Daoy (cell line): ENCODE data around the gene SWAP70. TPM values are rescaled to one million over a fixed set of nuclear protein-coding genes. Genes with fewer than 3 reads are reported as not detected.
A peak's percentile ranks its signal among the peaks of the same experiment; 100 is the strongest.

Experiments used
- DNase-seq: peaks from one replicate; pipeline ENCODE4 v3.0.0-alpha.2; 2015; ENCODE audit warnings: low read depth
- total RNA-seq: library from RNA; depleted of rRNA; stranded (reverse); fragments of >200 nt; shearing (Covaris generic); gene quantifications from 2 replicates; pipeline ENCODE4 v1.2.3, GENCODE V29; 2014

Gene SWAP70
- total RNA-seq, 1 experiment from 2014 or later, result 9.1 TPM

DNA sequence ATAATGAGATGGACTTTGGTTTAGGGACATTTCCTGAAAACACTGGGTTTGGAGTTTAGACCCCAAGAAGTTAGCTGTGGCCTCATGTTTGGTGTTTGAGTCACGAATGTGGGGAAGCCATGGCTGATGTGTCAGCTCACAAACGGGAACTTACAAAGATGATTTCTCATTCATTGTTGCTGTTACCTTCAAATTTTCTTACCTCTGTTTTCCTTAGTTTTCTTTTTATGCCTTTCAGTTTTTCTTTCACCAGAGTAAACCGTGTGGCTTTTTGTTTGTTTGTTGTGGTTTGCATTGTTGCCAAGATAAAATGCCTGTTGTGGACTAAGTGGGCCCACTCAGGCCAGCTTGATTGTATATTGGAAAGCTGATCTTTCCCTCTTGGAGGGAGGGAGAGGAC lies 89.1 kb downstream of the SWAP70 start:
- DNase-seq, result peak; percentile 84

GRCh38 chr11:9754010-9754471 lies 90.2 kb downstream of the SWAP70 start:
- DNase-seq, result no peak

DNA sequence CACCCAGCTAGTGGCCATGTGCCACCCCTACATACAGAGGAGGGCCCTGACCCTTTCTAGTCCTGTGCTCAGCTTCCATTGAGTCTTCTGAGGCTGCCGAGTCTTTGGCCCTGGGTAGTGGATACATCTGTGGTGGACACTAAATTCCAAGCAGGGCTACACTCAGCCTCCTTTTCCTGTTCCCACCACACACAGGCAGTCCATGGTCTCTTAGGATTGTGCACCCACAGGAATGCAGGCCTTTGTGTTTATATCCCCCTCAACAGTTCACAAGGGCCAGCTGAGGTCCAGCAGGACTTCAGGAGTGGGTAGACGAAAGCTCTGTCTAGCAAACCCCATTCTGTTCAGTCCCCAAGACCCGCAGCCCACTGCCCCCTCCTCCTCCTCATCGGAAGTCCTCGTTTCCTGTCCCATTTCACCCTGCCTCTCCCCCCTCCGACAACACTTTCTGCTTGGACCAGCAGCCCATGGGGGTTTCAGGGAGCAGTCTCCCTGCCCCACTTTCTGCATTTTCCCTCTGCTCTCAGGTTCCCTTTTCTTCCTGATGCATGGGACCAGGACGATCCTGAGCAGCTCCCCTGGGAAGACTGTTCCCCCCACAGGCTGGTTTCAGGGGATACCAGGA lies 91.8 kb downstream of the SWAP70 start:
- peak; percentile 51 for DNase-seq

DNA sequence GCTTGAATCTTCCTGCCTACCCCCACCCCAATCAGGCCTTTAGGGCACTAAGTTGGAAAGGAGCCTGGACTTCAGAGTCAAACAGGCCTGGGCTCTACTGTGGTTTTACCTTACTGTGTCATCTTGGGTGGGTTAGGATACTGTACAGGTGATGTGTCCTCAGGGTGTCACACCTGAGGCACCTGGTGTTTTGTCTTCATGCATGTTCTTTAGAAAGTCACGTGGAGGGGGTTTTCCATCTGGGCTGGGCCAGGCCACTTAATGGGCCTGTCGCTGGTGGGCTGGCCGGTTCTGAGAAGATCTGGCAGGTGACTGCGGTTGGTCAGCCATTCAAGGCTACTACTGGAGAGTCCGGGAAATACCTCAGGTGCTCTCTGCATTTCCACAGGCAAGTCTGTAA lies 92.6 kb downstream of the SWAP70 start:
- DNase-seq, result no peak

DNA sequence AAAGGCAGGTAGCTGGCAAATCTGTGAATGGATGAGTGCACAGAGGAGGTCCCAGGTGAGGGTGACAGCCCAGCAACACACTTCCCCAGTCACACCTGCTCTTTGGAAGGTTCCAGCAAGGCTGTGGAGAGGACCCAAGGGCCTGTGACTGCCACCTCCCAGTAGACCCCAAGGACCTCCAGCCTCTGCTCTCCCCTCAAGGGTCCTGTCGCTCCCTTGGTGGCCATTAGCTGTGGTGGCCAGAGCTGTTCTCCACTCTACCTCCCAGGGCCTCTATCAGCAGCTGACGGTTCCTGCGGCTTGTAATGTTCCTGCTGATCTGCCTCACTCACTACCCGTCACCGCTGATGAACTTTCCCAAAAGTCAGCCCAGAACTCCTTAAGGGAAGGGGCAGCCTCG lies 93.0 kb downstream of the SWAP70 start:
- no peak for DNase-seq

GRCh38 chr11:9757809-9758636 lies 94.1 kb downstream of the SWAP70 start:
- DNase-seq, result peak; percentile 84

DNA sequence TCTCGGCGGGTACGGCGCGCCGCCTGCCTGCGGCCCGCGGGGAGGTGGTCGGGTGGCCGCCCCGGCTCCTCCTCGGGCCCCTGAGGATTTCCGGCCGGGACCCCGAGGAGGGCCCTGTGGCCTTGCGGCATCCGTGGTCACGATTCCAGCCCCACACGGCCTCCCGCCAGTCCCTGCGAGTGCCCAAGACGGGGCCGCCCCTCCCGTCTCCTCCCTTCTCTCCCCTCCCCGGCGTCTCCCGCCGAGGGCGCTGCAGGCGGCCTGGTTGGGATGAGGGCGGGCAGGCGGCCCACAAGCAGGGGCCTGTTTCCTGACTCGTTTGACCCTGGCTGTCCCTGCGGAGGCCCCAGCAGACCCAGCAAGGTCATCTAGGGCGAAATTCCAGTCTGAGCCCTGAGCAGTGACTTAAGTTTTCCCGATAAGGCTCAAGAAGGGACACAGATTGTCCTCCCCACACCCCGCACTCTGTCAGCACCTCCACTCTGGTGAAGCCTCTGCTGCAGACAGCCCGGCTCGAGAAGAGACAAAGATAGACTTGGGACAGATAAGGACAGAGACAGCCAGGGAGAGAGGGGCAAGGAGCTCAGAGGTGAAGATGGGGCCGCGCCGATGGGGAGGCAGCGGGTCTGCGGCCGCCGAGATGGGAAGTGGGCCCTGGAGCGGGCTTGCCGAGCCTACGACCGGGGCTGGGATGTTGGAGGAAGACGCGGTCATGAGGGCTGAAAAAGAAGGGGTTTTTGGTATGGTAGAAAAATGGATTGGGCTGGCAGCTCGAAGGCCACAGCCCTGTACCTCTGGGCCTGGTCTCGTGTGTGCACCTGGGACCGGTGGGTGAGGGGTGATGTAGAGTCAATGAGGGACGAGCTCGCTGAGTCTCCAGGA lies 95.0 kb downstream of the SWAP70 start:
- DNase-seq, result peak; percentile 84

GRCh38 chr11:9759519-9760192 lies 95.8 kb downstream of the SWAP70 start:
- peak; percentile 99 for DNase-seq

GRCh38 chr11:9760193-9760575 lies 96.3 kb downstream of the SWAP70 start:
- peak; percentile 85 for DNase-seq

GRCh38 chr11:9761441-9761945 lies 97.6 kb downstream of the SWAP70 start:
- no peak for DNase-seq

GRCh38 chr11:9762531-9762930 lies 98.7 kb downstream of the SWAP70 start:
- no peak for DNase-seq

DNA sequence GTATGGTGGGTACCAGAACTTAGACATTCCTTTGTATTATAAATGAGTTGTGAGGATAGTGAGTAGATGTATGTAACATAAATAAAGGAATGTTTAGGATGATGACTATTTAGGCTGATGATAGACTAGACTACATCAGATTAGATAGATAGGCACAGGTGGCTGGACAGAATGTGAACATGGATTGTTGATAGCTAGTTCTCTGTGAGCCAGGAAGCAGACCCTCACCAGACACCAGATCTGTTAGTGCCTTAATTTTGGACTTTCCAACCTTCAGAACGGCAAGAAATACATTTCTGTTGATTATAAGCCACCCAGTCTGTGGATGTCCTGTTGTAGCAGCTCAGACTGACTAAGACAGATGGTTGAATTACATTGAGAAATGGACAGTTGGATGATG lies 99.4 kb downstream of the SWAP70 start:
- no peak for DNase-seq

DNA sequence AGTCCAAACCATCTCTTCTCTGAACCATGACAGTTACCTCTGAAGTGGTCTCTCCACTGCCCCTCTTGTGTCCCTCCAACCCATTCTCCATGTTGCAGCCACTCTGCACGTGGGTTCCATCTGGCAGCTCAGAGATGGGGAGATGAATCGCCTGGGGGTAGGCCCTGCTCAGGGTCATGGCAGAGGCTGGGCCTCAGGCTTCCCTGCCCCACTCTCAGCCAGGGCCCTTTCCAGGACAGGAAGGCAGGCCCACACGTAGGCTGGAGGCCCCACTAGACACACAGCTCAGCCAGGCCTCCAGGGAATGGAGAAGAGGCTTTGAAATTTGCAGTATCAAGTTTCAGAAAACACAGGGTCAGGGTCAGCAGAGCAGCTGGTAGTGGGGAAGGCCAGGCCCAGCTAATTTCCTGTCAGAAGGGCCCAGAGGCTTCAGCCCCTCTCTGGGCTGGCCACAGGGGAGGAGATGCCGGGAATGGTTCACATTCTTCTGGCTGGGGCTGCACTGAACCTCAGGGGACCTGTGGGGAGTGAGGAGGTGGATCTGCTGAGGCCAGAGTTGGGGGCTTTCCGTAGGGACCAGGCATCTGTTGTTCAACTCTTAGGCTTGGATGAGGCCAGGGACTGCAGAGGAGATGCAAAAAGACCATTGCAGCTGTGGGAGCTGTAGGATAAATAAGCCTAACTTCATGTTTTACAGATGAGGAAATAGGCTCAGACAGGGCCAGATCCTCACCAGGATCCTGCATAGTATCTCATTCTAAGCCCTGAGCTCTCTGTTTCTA lies 101.6 kb downstream of the SWAP70 start:
- DNase-seq, result peak; percentile 63

DNA sequence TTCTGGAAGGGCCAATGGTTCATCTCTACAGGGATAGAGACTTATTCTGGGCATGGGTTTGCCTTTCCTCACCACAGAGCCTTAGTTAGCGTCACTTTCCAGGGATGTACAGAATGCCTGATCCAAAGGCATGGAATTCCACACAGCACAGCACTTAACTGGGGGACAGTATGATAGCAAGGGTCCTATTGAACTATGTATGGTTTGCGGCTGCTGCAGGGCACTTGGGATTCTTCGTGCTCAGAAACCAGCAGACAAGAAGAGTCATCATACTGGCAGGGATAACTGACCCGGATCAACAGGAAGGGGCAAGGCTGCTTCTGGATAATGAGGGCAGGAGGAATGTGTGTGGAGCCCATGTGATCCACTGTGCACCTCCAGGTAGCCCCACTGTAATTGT lies 105.7 kb downstream of the SWAP70 start:
- no peak for DNase-seq

DNA sequence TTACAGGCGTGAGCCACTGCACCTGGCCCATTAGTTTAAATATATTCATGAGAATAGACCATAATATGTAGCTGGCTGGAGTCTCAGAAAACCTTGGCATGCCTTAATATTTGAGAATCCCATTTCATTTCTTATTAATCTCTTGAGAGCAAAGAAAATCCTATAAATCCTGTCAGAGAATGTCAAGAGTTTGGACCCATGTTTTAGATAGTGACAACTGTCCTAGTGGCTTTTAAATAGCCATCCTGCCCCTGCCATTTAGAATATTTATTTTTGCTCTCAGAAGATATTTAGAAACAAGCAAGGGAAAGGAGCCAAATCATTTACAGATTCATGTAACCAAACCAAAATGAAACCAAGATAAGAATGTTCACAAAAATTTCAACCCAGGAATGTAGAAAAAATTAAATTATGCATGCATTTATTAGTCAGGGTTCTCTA lies 107.2 kb downstream of the SWAP70 start:
- no peak for DNase-seq

- no peak for DNase-seq
These were observed 108.3 kb downstream of the SWAP70 start for GRCh38 chr11:9772218-9772617.

- DNase-seq, result no peak
These were observed 109.6 kb downstream of the SWAP70 start for GRCh38 chr11:9773524-9773923.

DNA sequence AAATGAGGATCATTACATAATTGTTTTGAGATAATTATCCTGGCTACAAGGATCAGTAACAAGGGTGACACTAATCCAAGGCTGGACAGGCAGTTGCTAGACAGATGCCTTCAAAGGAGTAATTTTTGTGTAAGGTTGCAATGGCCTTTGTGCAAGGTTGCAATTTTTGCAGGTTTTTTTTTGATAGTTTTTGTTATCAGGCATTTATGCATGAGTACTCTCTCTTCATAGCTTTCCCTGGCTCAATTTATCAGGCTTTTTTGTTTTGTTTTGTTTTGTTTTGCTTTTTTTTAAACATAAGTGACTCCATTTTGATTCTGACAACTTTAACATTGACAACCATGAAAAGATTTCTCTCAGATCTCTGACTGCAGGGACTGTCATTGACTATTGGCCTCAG lies 110.2 kb downstream of the SWAP70 start:
- DNase-seq, result no peak

DNA sequence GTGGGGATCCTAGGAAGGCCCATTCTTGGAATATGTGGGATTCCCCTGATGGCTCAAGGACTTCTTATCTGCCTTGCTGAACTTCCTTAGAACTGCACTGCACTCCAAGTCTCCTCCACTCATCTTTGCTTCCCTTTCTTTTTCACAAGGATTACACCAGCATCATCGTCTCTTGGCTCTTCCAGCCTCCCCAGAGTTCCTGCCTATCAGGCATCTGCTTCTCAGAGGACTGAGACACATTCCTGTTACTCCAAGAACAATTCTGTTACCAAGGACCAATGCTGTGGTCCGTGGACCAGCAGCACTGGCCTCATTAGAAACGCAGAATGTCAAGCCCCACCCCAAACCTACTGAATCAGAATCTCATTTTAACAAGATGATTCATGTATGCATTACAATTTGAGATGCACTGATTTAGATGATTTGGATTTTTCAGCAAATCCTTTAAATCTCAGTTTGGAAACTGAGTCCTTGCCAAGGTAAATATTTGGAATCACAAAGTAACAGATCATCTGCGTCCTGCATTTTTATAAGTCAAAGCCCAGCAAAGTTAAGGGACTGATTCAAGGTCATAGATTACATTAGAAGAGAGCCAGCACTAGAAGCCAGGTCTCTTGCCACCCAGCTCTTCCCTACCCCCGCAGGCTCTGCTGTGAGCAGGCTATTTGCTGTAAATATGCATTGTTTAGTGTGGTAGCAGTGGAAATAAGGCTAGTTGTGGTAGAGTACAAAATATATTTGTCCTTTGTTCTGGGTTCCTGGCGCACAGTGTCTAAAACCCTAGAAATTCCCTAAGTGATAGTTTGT lies 110.9 kb downstream of the SWAP70 start:
- no peak for DNase-seq

DNA sequence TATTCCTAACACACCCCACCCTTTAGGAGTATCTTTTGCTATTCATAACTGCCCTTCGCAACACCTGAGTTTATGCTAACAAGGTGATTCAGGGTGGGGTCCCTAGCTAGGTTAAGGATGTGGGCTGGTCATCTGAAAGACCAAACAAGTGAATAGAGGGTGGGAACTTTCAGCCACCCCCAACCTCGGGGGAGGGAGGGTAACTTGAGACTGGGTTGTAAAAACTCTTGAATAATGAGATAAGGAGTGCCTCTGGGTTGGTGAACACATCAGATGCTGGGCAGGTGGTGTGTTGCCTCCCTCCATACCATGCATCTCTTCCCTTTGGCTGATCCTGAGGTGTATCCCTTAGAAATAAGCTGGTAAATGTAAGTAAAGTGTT lies 111.5 kb downstream of the SWAP70 start:
- no peak for DNase-seq
